ENCODE data around the gene TPGS1.

Gene TPGS1

GRCh38 chr19:488505-489417 is 18.5 kb upstream of the TPGS1 start:
- H3K27ac ChIP-seq (ENCODE audit: low read depth, low read length), result peak overlapping the region; percentile 89

DNA sequence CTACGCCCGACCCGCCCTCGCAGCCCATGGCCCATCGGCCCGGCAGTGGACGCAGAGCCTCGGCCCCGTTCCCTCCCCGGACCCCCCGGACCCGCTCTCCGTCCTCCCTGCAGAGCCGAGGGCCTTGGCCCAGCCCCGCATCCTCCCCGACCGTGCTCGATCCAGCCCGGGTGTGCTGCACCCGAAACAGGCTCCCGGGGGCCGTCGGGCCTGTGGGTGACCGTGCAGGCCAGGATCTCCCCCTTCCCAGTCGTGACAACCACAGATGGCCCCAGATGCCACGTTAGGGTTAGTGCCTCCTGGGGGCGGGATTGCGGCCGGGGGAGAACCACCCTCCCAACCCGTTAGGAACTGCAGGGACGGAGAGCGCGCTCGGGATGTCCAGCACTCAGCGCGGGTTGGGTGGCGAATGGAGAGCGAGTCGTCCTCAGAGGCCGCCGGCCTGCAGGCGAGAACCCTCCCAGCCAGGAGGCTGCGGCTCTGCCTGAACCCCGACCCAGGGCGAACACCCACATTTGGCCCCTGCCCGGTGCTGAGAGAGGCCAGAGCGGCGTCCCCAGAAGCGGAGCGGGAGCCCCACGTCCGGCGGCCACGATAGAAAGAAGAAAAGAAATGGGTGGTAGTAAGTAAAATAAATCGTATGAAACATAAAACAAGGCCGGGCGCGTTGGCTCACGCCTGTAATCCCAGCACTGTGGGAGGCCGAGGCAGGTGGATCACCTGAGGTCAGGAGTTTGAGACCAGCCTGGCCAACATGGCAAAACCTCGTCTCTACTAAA is 17.7 kb upstream of the TPGS1 start:
- H3K9me2 ChIP-seq (replicated peaks; ENCODE audit: control insufficient read depth, low read length), result no peaks in the 10 kb centered on the region
- H3F3A ChIP-seq (ENCODE audit: control insufficient read depth, insufficient read depth), result peaks cover 10% of the 10 kb centered on the region
- TF ChIP-seq EZH2phosphoT487 (IDR thresholded peaks at IDR 0.05; ENCODE audit: borderline replicate concordance, low read length) (no peak), CTCF (IDR thresholded peaks at IDR 0.05; ENCODE audit: low read depth, low read length, poor library complexity, severe bottlenecking) (no peak)
- H3K27me3 ChIP-seq (ENCODE audit: control insufficient read depth, low read length), result no peaks in the 10 kb centered on the region
- no peaks in the 10 kb centered on the region for H4K20me1 ChIP-seq (ENCODE audit: control insufficient read depth, insufficient read depth, low read depth, low read length)
- H3K27ac ChIP-seq (ENCODE audit: low read depth, low read length), result no peak overlapping the region
- peaks cover 3% of the 10 kb centered on the region; the same call in 1 of the 2 replicates for H3K79me2 ChIP-seq (ENCODE audit: control insufficient read depth, low read length)
- H3K4me2 ChIP-seq (ENCODE audit: low read length), result peak overlapping the region; percentile 74
- H3K36me3 ChIP-seq (ENCODE audit: control insufficient read depth, low read length), result peaks cover 3% of the 10 kb centered on the region; the same call in 1 of the 2 replicates
- peaks cover 12% of the 10 kb centered on the region for H3K4me1 ChIP-seq (ENCODE audit: control insufficient read depth, low read length)
- H3K9me3 ChIP-seq (ENCODE audit: control insufficient read depth, insufficient read depth, low read length), result peaks cover 13% of the 10 kb centered on the region; the same call in 1 of the 2 replicates
- H3K4me3 ChIP-seq (ENCODE audit: low read length), result peak overlapping the region; percentile 96

More at GRCh38 chr19:488505-489417, 18.5 kb upstream of the TPGS1 start:
- H3K4me1 ChIP-seq (ENCODE audit: control insufficient read depth, low read length), result peaks cover 12% of the 10 kb centered on the region
- H3K9me3 ChIP-seq (ENCODE audit: control insufficient read depth, insufficient read depth, low read length), result peaks cover 14% of the 10 kb centered on the region; the same call in 1 of the 2 replicates
- peaks cover 10% of the 10 kb centered on the region for H3F3A ChIP-seq (ENCODE audit: control insufficient read depth, insufficient read depth)
- no peaks in the 10 kb centered on the region for H3K9me2 ChIP-seq (replicated peaks; ENCODE audit: control insufficient read depth, low read length)
- TF ChIP-seq EZH2phosphoT487 (IDR thresholded peaks at IDR 0.05; ENCODE audit: borderline replicate concordance, low read length) (no peak), CTCF (IDR thresholded peaks at IDR 0.05; ENCODE audit: low read depth, low read length, poor library complexity, severe bottlenecking) (no peak)
- no peaks in the 10 kb centered on the region for H3K27me3 ChIP-seq (ENCODE audit: control insufficient read depth, low read length)
- peaks cover 3% of the 10 kb centered on the region; the same call in 1 of the 2 replicates for H3K36me3 ChIP-seq (ENCODE audit: control insufficient read depth, low read length)
- H3K4me3 ChIP-seq (ENCODE audit: low read length), result peak overlapping the region; percentile 96
- peaks cover 3% of the 10 kb centered on the region; the same call in 1 of the 2 replicates for H3K79me2 ChIP-seq (ENCODE audit: control insufficient read depth, low read length)
- H4K20me1 ChIP-seq (ENCODE audit: control insufficient read depth, insufficient read depth, low read depth, low read length), result no peaks in the 10 kb centered on the region
- peak overlapping the region; percentile 74 for H3K4me2 ChIP-seq (ENCODE audit: low read length)

GRCh38 chr19:491146-491741 is 16.1 kb upstream of the TPGS1 start:
- Histone ChIP-seq H3K4me3 (ENCODE audit: low read length) (no peak overlapping the region), H3K4me1 (ENCODE audit: control insufficient read depth, low read length) (peaks cover 12% of the 10 kb centered on the region), H3F3A (ENCODE audit: control insufficient read depth, insufficient read depth) (peaks cover 10% of the 10 kb centered on the region), H3K9me3 (ENCODE audit: control insufficient read depth, insufficient read depth, low read length) (peaks cover 13% of the 10 kb centered on the region; the same call in 1 of the 2 replicates), H3K27me3 (ENCODE audit: control insufficient read depth, low read length) (no peaks in the 10 kb centered on the region), H3K27ac (ENCODE audit: low read depth, low read length) (no peak overlapping the region), H4K20me1 (ENCODE audit: control insufficient read depth, insufficient read depth, low read depth, low read length) (no peaks in the 10 kb centered on the region), H3K79me2 (ENCODE audit: control insufficient read depth, low read length) (peaks cover 3% of the 10 kb centered on the region; the same call in 1 of the 2 replicates), H3K9me2 (replicated peaks; ENCODE audit: control insufficient read depth, low read length) (no peaks in the 10 kb centered on the region), H3K36me3 (ENCODE audit: control insufficient read depth, low read length) (peaks cover 3% of the 10 kb centered on the region; the same call in 1 of the 2 replicates), H3K4me2 (ENCODE audit: low read length) (no peak overlapping the region)
- no peak for TF ChIP-seq EZH2phosphoT487 (IDR thresholded peaks at IDR 0.05; ENCODE audit: borderline replicate concordance, low read length)
- TF ChIP-seq CTCF (IDR thresholded peaks at IDR 0.05; ENCODE audit: low read depth, low read length, poor library complexity, severe bottlenecking), result no peak
